ENCODE data around the gene CAPN13.

The CAPN13 gene

GRCh38 chr2:30717081-30717650 is 90.1 kb downstream of the CAPN13 start:
- Histone ChIP-seq H2AFZ (ENCODE audit: low read depth, low read length) (no peak overlapping the region), H3K27ac (ENCODE audit: low read length) (no peak overlapping the region), H3K27me3 (ENCODE audit: insufficient read depth, low read length, poor library complexity) (peaks cover 2% of the 10 kb centered on the region), H4K20me1 (ENCODE audit: insufficient read depth, low read length) (no peaks in the 10 kb centered on the region), H3K9me3 (ENCODE audit: insufficient read depth, low read length, severe bottlenecking) (no peaks in the 10 kb centered on the region), H3K4me1 (ENCODE audit: insufficient read depth, low read length) (peaks cover 10% of the 10 kb centered on the region), H3K4me3 (ENCODE audit: low read depth in 1 of 2, low read length in 2 of 2) (no peak overlapping the region), H3K4me2 (ENCODE audit: insufficient read depth, low read length) (no peak overlapping the region), H3K9ac (ENCODE audit: low read depth, low read length) (no peak overlapping the region), H3K79me2 (ENCODE audit: insufficient read depth, low read length) (no peaks in the 10 kb centered on the region), H3K36me3 (ENCODE audit: insufficient read depth, low read length) (no peaks in the 10 kb centered on the region)
- ATAC-seq (ENCODE audit: insufficient read depth, low read depth) (no peak), DNase-seq (no peak)
- TF ChIP-seq CTCF (IDR thresholded peaks at IDR 0.05; ENCODE audit: borderline replicate concordance, extremely low read depth, low read length, poor library complexity, severe bottlenecking) (no peak), EZH2 (IDR thresholded peaks at IDR 0.05; ENCODE audit: borderline replicate concordance, low read depth, low read length, severe bottlenecking) (no peak)

- TF ChIP-seq EZH2 (IDR thresholded peaks at IDR 0.05; ENCODE audit: borderline replicate concordance, low read depth, low read length, severe bottlenecking) = no peak
- TF ChIP-seq CTCF (IDR thresholded peaks at IDR 0.05; ENCODE audit: borderline replicate concordance, extremely low read depth, low read length, poor library complexity, severe bottlenecking) = no peak
- ATAC-seq (ENCODE audit: insufficient read depth, low read depth) (no peak), DNase-seq (no peak)
- Histone ChIP-seq H3K27me3 (ENCODE audit: insufficient read depth, low read length, poor library complexity) (no peaks in the 10 kb centered on the region), H3K27ac (ENCODE audit: low read length) (no peak overlapping the region), H3K9me3 (ENCODE audit: insufficient read depth, low read length, severe bottlenecking) (no peaks in the 10 kb centered on the region), H4K20me1 (ENCODE audit: insufficient read depth, low read length) (no peaks in the 10 kb centered on the region), H3K36me3 (ENCODE audit: insufficient read depth, low read length) (no peaks in the 10 kb centered on the region), H3K79me2 (ENCODE audit: insufficient read depth, low read length) (no peaks in the 10 kb centered on the region), H3K9ac (ENCODE audit: low read depth, low read length) (no peak overlapping the region), H3K4me3 (ENCODE audit: low read depth in 1 of 2, low read length in 2 of 2) (no peak overlapping the region), H2AFZ (ENCODE audit: low read depth, low read length) (no peak overlapping the region), H3K4me1 (ENCODE audit: insufficient read depth, low read length) (peaks cover 10% of the 10 kb centered on the region), H3K4me2 (ENCODE audit: insufficient read depth, low read length) (no peak overlapping the region)
Measured at GRCh38 chr2:30716123-30716900, 90.9 kb downstream of the CAPN13 start.

GRCh38 chr2:30714811-30715709 is 92.2 kb downstream of the CAPN13 start:
- no peak overlapping the region for H3K27ac ChIP-seq (ENCODE audit: low read length)
- peaks cover 10% of the 10 kb centered on the region for H3K4me1 ChIP-seq (ENCODE audit: insufficient read depth, low read length)
- H3K27me3 ChIP-seq (ENCODE audit: insufficient read depth, low read length, poor library complexity) = no peaks in the 10 kb centered on the region
- H3K4me3 ChIP-seq (ENCODE audit: low read depth in 1 of 2, low read length in 2 of 2) = no peak overlapping the region
- H3K9me3 ChIP-seq (ENCODE audit: insufficient read depth, low read length, severe bottlenecking) = no peaks in the 10 kb centered on the region
- TF ChIP-seq CTCF (IDR thresholded peaks at IDR 0.05; ENCODE audit: borderline replicate concordance, extremely low read depth, low read length, poor library complexity, severe bottlenecking) = no peak
- TF ChIP-seq EZH2 (IDR thresholded peaks at IDR 0.05; ENCODE audit: borderline replicate concordance, low read depth, low read length, severe bottlenecking) = no peak
- H4K20me1 ChIP-seq (ENCODE audit: insufficient read depth, low read length) = no peaks in the 10 kb centered on the region
- H2AFZ ChIP-seq (ENCODE audit: low read depth, low read length) = no peak overlapping the region
- no peak overlapping the region for H3K4me2 ChIP-seq (ENCODE audit: insufficient read depth, low read length)
- H3K9ac ChIP-seq (ENCODE audit: low read depth, low read length) = no peak overlapping the region
- ATAC-seq (ENCODE audit: insufficient read depth, low read depth) (no peak), DNase-seq (no peak)
- no peaks in the 10 kb centered on the region for H3K36me3 ChIP-seq (ENCODE audit: insufficient read depth, low read length)
- no peaks in the 10 kb centered on the region for H3K79me2 ChIP-seq (ENCODE audit: insufficient read depth, low read length)
